Measurements from ENCODE around the gene FAM50A.

The FAM50A gene

GRCh38 chrX:154466907-154467306 lies 23.0 kb downstream of the FAM50A start:
- DNase-seq = no peak

- DNase-seq = no peak
Measured at GRCh38 chrX:154467556-154467955, 23.6 kb downstream of the FAM50A start.

- DNase-seq = no peak
Measured at GRCh38 chrX:154468217-154468616, 24.3 kb downstream of the FAM50A start.

- DNase-seq = no peak
Measured at GRCh38 chrX:154469114-154469513, 25.2 kb downstream of the FAM50A start.

- DNase-seq = no peak
Measured at GRCh38 chrX:154469880-154470279, 25.9 kb downstream of the FAM50A start.

- no peak for DNase-seq
Measured at GRCh38 chrX:154470434-154470833, 26.5 kb downstream of the FAM50A start.

GRCh38 chrX:154470914-154471568 lies 27.1 kb downstream of the FAM50A start:
- DNase-seq = no peak

GRCh38 chrX:154471839-154472684 lies 28.1 kb downstream of the FAM50A start:
- no peak for DNase-seq

GRCh38 chrX:154472685-154473632 lies 29.0 kb downstream of the FAM50A start:
- DNase-seq = no peak

- no peak for DNase-seq
Measured at GRCh38 chrX:154473683-154474082, 29.7 kb downstream of the FAM50A start.

GRCh38 chrX:154476821-154477220 lies 32.9 kb downstream of the FAM50A start:
- DNase-seq = no peak

- no peak for DNase-seq
Measured at GRCh38 chrX:154477891-154478477, 34.0 kb downstream of the FAM50A start.

- DNase-seq = peak; percentile 81
Measured at GRCh38 chrX:154478728-154479622, 35.0 kb downstream of the FAM50A start, which contains the start of gene LAGE3. Gene LAGE3 (minus strand): TSS chrX:154479281. CDS start chrX:154478915, 366 bp downstream.

GRCh38 chrX:154481195-154481594 lies 37.3 kb downstream of the FAM50A start:
- DNase-seq = no peak

GRCh38 chrX:154481911-154482601 lies 38.1 kb downstream of the FAM50A start:
- no peak for DNase-seq

GRCh38 chrX:154482786-154483185 lies 38.8 kb downstream of the FAM50A start:
- DNase-seq = no peak

- DNase-seq = no peak
Measured at GRCh38 chrX:154483325-154483724, 39.4 kb downstream of the FAM50A start.

- DNase-seq = no peak
Measured at GRCh38 chrX:154484255-154485149, 40.6 kb downstream of the FAM50A start.

All from fibroblast of skin of back (primary cell).